ENCODE measurements around the gene ZNF513.
"Not testable (repeated sequence)": the region's sequence is repeated elsewhere in the genome, so short reads cannot be mapped to it uniquely, and the experiment has no call there.

ZNF513 gene

GRCh38 chr2:27363933-27364332, 16.6 kb downstream of the ZNF513 start:
- no peak for DNase-seq
- intact Hi-C loops (cut with DNase I): no loop called here

GRCh38 chr2:27362678-27363420, 17.7 kb downstream of the ZNF513 start:
- intact Hi-C loops (cut with DNase I): no loop called here
- no peak for DNase-seq

GRCh38 chr2:27356382-27357181, 24.0 kb downstream of the ZNF513 start, which contains the start of gene GTF3C2:
TSS of gene GTF3C2 (minus strand) at chr2:27356764. CDS start at chr2:27343554, 13,210 bp downstream.
- peak; percentile 91 to 99 (median 95) for DNase-seq
- intact Hi-C loops (cut with DNase I): loop anchor here (1.0 to 5.0 kb wide), 2 partner anchors 14 to 34 kb away; partner anchors contain the start of genes EIF2B4, MPV17 and SNX17

- DNase-seq: peak in 2 of 10 donors; percentile 29 to 82
- intact Hi-C loops (cut with DNase I): loop anchor here (5.0 kb wide), 1 partner anchor 34 kb away; the partner anchor contains the start of gene MPV17
Measured at GRCh38 chr2:27356056-27356381, 24.5 kb downstream of the ZNF513 start.

- intact Hi-C loops (cut with DNase I): no loop called here
Measured at GRCh38 chr2:27354597-27354927, 26.0 kb downstream of the ZNF513 start.

GRCh38 chr2:27353762-27354596, 26.6 kb downstream of the ZNF513 start:
- intact Hi-C loops (cut with DNase I): no loop called here
- DNase-seq: no peak

More at GRCh38 chr2:27354597-27354927, 26.0 kb downstream of the ZNF513 start:
- no peak for DNase-seq

GRCh38 chr2:27353386-27353761, 27.2 kb downstream of the ZNF513 start:
- intact Hi-C loops (cut with DNase I); DNase-seq: not testable (repeated sequence)

GRCh38 chr2:27351802-27352598, 28.5 kb downstream of the ZNF513 start:
- intact Hi-C loops (cut with DNase I): no loop called here
- no peak for DNase-seq

GRCh38 chr2:27350106-27350693, 30.3 kb downstream of the ZNF513 start:
- DNase-seq: peak in 1 of 10 donors; percentile 7
- intact Hi-C loops (cut with DNase I): no loop called here

GRCh38 chr2:27347641-27348040, 32.9 kb downstream of the ZNF513 start:
- intact Hi-C loops (cut with DNase I): no loop called here
- DNase-seq: no peak

GRCh38 chr2:27336173-27336572, 44.4 kb downstream of the ZNF513 start:
- intact Hi-C loops (cut with DNase I): no loop called here
- DNase-seq: no peak

- DNase-seq: no peak
- intact Hi-C loops (cut with DNase I): no loop called here
Measured at GRCh38 chr2:27335311-27335710, 45.2 kb downstream of the ZNF513 start.
